HCT116 (cell line): Measurements from ENCODE around the gene PPFIA1. TPM values are rescaled to one million over a fixed set of nuclear protein-coding genes. Genes with fewer than 3 reads are reported as not detected.
A peak's percentile ranks its signal among the peaks of the same experiment; 100 is the strongest.

Source experiments
- ATAC-seq: fragments of 200-7000 bp; cut with Tn5 transposase; 2 replicates; pipeline ENCODE4 v1.9.1; 2020; ENCODE audit warnings: mild to moderate bottlenecking, moderate library complexity
- BruUV-seq: library from RNA; stranded (reverse); fragments of 400-500 nt; replicated peaks from 2 replicates; lab custom pipeline; 2021; lab: Mats Ljungman, UMichigan
- CTCF ChIA-PET: fragments of 300-600 bp; sonication (Branson Sonifier 250); formaldehyde crosslinking; loops from one replicate; lab custom pipeline; 2021; ENCODE audit warnings: antibody characterized with exemption; lab: Charles Lee
- POLR2A ChIA-PET: fragments of 300-600, 350-600 bp; sonication (Branson Sonifier 250); formaldehyde crosslinking; loops from one replicate; lab custom pipeline; 2021; ENCODE audit warnings: antibody characterized with exemption; lab: Charles Lee
- RAD21 ChIA-PET, 2 experiments: fragments of 300-600 bp; sonication (Branson Sonifier 250); formaldehyde crosslinking; loops; one replicate each; lab custom pipeline; 2023; ENCODE audit warnings: low total read pairs in 2 of 2; ENCODE audit not compliant: uncharacterized antibody in 2 of 2, unreplicated experiment in 2 of 2, low non-redundant PET in 1 of 2; lab: Charles Lee
- DNase-seq: peaks from one replicate; pipeline ENCODE4 v3.0.0-alpha.2; 2010; ENCODE audit warnings: low read depth, low spot score
- H2AFZ ChIP-seq: fragments of 200-600 bp; shearing (Covaris generic), sonication (generic); 2 replicates; pipeline ENCODE4 v1.6.1; 2017; ENCODE audit warnings: low read depth, mixed run types, mixed read lengths, antibody characterized with exemption, low read length; ENCODE audit not compliant: poor library complexity, severe bottlenecking
- H3K27ac ChIP-seq: 2 replicates; pipeline ENCODE4 v1.5.1; 2012; ENCODE audit warnings: low read depth, low read length
- H3K27me3 ChIP-seq: fragments of 200-600 bp; sonication (generic); 2 replicates; pipeline ENCODE4 v1.6.1; 2016; ENCODE audit warnings: mixed run types, low read length, mixed read lengths; ENCODE audit not compliant: insufficient read depth
- H3K36me3 ChIP-seq, 2 experiments: fragments of 200-500 bp in 1 of 2; fragments of 200-600 bp in 1 of 2; sonication (Bioruptor generic) in 1 of 2; sonication (generic) in 1 of 2; 2 replicates each; pipeline versions ENCODE4 v1.5.1 to v1.6.1; 2014 to 2016; ENCODE audit warnings: low read length in 2 of 2, inconsistent platforms in 1 of 2, mixed read lengths in 1 of 2, mixed run types in 1 of 2; ENCODE audit not compliant: insufficient read depth in 2 of 2, control insufficient read depth in 1 of 2
- H3K4me1 ChIP-seq, 2 experiments: fragments of 200-600 bp in 1 of 2; sonication (generic) in 1 of 2; 2 replicates each; pipeline versions ENCODE4 v1.5.1 to v1.6.1; 2012 to 2017; ENCODE audit warnings: low read length in 2 of 2, inconsistent platforms in 1 of 2, mild to moderate bottlenecking in 1 of 2, mixed read lengths in 1 of 2, mixed run types in 1 of 2, moderate library complexity in 1 of 2; ENCODE audit not compliant: insufficient read depth in 2 of 2, control insufficient read depth in 1 of 2
- H3K4me2 ChIP-seq: fragments of 200-600 bp; sonication (generic); 2 replicates; pipeline ENCODE4 v1.6.1; 2017; ENCODE audit warnings: mixed run types, low read length, mixed read lengths
- H3K4me3 ChIP-seq, 2 experiments: fragments of 200-600 bp in 1 of 2; sonication (generic) in 1 of 2; replicated peaks in 1 of 2; 2 replicates each; pipeline ENCODE4 v1.5.1; 2011 to 2016; ENCODE audit warnings: low read length in 2 of 2, control low read depth in 1 of 2, low read depth in 1 of 2, mild to moderate bottlenecking in 1 of 2, mixed read lengths in 1 of 2, mixed run types in 1 of 2
- H3K79me2 ChIP-seq: fragments of 200-600 bp; sonication (generic); 2 replicates; pipeline ENCODE4 v1.6.1; 2017; ENCODE audit warnings: mild to moderate bottlenecking, mixed run types, low read length, moderate library complexity, mixed read lengths; ENCODE audit not compliant: insufficient read depth
- H3K9ac ChIP-seq: fragments of 200-600 bp; sonication (generic); 2 replicates; pipeline ENCODE4 v1.6.1; 2016; ENCODE audit warnings: low read length, mixed read lengths
- H3K9me2 ChIP-seq: fragments of 200-600 bp; sonication (generic), shearing (Covaris generic); 2 replicates; pipeline ENCODE4 v1.6.1; 2017; ENCODE audit warnings: mixed run types, mild to moderate bottlenecking, moderate library complexity; ENCODE audit not compliant: insufficient read depth
- H3K9me3 ChIP-seq, 2 experiments: fragments of 200-500 bp in 1 of 2; fragments of 200-600 bp in 1 of 2; sonication (Bioruptor generic) in 1 of 2; sonication (generic) in 1 of 2; 2 replicates each; pipeline ENCODE4 v1.6.1; 2014 to 2017; ENCODE audit warnings: low read length in 2 of 2, mixed read lengths in 2 of 2, inconsistent platforms in 1 of 2, low read depth in 1 of 2, mild to moderate bottlenecking in 1 of 2, mixed run types in 1 of 2, moderate library complexity in 1 of 2; ENCODE audit not compliant: control insufficient read depth in 1 of 2, insufficient read depth in 1 of 2
- H4K20me1 ChIP-seq: fragments of 200-600 bp; sonication (generic), shearing (Covaris generic); 2 replicates; pipeline ENCODE4 v1.6.1; 2017; ENCODE audit warnings: mixed run types, mild to moderate bottlenecking, moderate library complexity; ENCODE audit not compliant: insufficient read depth
- ATF3 ChIP-seq: IDR thresholded peaks from 2 replicates; pipeline ENCODE4 v1.6.1; 2012
- CTCF ChIP-seq, 3 experiments: fragments of 200-600 bp in 1 of 3; sonication (generic) in 1 of 3; IDR thresholded peaks in 2 of 3; conservative IDR thresholded peaks in 1 of 3; 2 replicates each; pipeline ENCODE4 v1.5.1; 2012 to 2017; ENCODE audit warnings: low read depth in 2 of 3, low read length in 2 of 3, antibody characterized with exemption in 1 of 3, borderline replicate concordance in 1 of 3, control low read depth in 1 of 3, mild to moderate bottlenecking in 1 of 3, mixed read lengths in 1 of 3, mixed run types in 1 of 3, moderate library complexity in 1 of 3; ENCODE audit not compliant: insufficient read depth in 1 of 3
- EGR1 ChIP-seq: IDR thresholded peaks from 2 replicates; pipeline ENCODE4 v1.6.1; 2012; ENCODE audit warnings: low read depth
- ELF1 ChIP-seq: IDR thresholded peaks from 2 replicates; pipeline ENCODE4 v1.6.1; 2012; ENCODE audit warnings: low read depth, borderline replicate concordance
- EZH2 ChIP-seq: fragments of 200-600 bp; sonication (generic); IDR thresholded peaks from 2 replicates; pipeline ENCODE4 v1.6.1; 2017; ENCODE audit warnings: antibody characterized with exemption, mixed run types
- EZH2phosphoT487 ChIP-seq: fragments of 200-600 bp; IDR thresholded peaks from 2 replicates; pipeline ENCODE4 v1.6.1; 2018; ENCODE audit warnings: antibody characterized with exemption, borderline replicate concordance
- JUND ChIP-seq: IDR thresholded peaks from 2 replicates; pipeline ENCODE4 v1.6.1; 2012
- POLR2A ChIP-seq: IDR thresholded peaks from 2 replicates; pipeline ENCODE4 v1.7.0; 2011; ENCODE audit warnings: borderline replicate concordance; ENCODE audit not compliant: insufficient read depth, insufficient read length; ENCODE audit errors: extremely low read depth
- POLR2AphosphoS5 ChIP-seq: IDR thresholded peaks from 2 replicates; pipeline ENCODE4 v1.6.1; 2011; ENCODE audit warnings: mild to moderate bottlenecking, low read depth, low read length, moderate library complexity
- RAD21 ChIP-seq: IDR thresholded peaks from 2 replicates; pipeline ENCODE4 v1.6.1; 2012; ENCODE audit warnings: low read depth, mild to moderate bottlenecking
- SIN3A ChIP-seq: IDR thresholded peaks from 2 replicates; pipeline ENCODE4 v1.6.1; 2012; ENCODE audit warnings: low read depth
- TCF7L2 ChIP-seq: IDR thresholded peaks from 2 replicates; pipeline ENCODE4 v1.7.0; 2011; ENCODE audit warnings: borderline replicate concordance, inconsistent platforms; ENCODE audit not compliant: insufficient read depth, insufficient read length; ENCODE audit errors: extremely low read depth
- YY1 ChIP-seq: IDR thresholded peaks from 2 replicates; pipeline ENCODE4 v1.6.1; 2011; ENCODE audit warnings: low read length, low read depth, moderate library complexity, mild to moderate bottlenecking; ENCODE audit not compliant: insufficient replicate concordance; ENCODE audit errors: extremely low read depth
- ZFX ChIP-seq: fragments of 450-650 bp; IDR thresholded peaks from 2 replicates; pipeline ENCODE4 v1.6.1; 2017
- ZNF274 ChIP-seq: fragments of 200-500 bp; sonication (Bioruptor generic); IDR thresholded peaks from 2 replicates; pipeline ENCODE4 v1.6.1; 2014; ENCODE audit warnings: mild to moderate bottlenecking, low read depth, low read length, inconsistent platforms
- intact Hi-C: fragments of 100-400 bp; cut with micrococcal nuclease; formaldehyde crosslinking; loops from 2 replicates; pipeline ENCODE4 v1.10.0; 2022
- total RNA-seq: library from RNA; stranded (reverse); gene quantifications from one replicate; pipeline ENCODE4 v1.2.1, GENCODE V29; 2021; ENCODE audit not compliant: unreplicated experiment
- TF ChIP-seq, protein P1 (sequence below): IDR thresholded peaks from 2 replicates; pipeline ENCODE4 v1.6.1; 2011; ENCODE audit warnings: mild to moderate bottlenecking, low read length, moderate library complexity; ENCODE audit not compliant: insufficient replicate concordance; ENCODE audit errors: extremely low read depth
- TF ChIP-seq, protein P2 (sequence below): IDR thresholded peaks from 2 replicates; pipeline ENCODE4 v1.6.1; 2012

PPFIA1 gene
- total RNA-seq, 1 experiment from 2014 or later: 48.6 TPM

DNA sequence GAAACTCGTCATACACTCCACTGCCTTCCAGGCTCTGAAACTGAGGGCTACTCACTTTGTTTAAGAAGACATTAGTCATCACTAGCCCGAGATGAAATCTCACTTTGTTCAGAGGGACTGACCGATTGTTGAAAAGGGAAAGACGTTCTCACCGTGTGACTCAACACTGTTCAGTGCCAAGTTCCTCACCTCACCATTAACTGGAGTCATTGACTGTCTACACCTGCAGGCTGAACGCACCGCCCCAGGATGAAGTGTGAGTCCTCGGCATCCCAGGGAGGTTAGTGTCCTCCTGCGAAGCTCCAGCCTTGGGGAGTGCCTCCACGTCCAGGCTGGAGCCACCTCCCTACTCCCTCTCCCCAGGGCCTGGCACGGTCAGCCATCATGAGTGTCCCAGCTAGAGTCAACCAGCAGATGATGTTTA is 37.0 kb upstream of the PPFIA1 start (continued):
- TF ChIP-seq TCF7L2 (peak; percentile 85), EZH2phosphoT487 (no peak)

- H3K9me2 ChIP-seq: no peaks in the 10 kb centered on the region
These were observed 36.5 kb upstream of the PPFIA1 start for GRCh38 chr11:70233962-70234361.

More at GRCh38 chr11:70233962-70234361, 36.5 kb upstream of the PPFIA1 start:
- Histone ChIP-seq H3K4me1 (peaks cover 18 to 41% of the 10 kb centered on the region in 2 experiments), H4K20me1 (no peaks in the 10 kb centered on the region), H3K9ac (peak overlapping the region; percentile 6; the same call in 1 of the 2 replicates), H2AFZ (peak overlapping the region; percentile 19), H3K36me3 (no peaks in the 10 kb centered on the region), H3K79me2 (no peaks in the 10 kb centered on the region), H3K4me3 (peak overlapping the region; percentile 6 to 34; a peak in 2 of 4 replicates), H3K27ac (peak overlapping the region; percentile 57), H3K4me2 (peak overlapping the region; percentile 74), H3K9me3 (no peaks in the 10 kb centered on the region), H3K27me3 (no peaks in the 10 kb centered on the region; the same call in 1 of the 2 replicates)
- POLR2A ChIA-PET: no interaction called here
- ATAC-seq: no peak
- intact Hi-C loops: no loop called here
- RAD21 ChIA-PET: no interaction called here
- no peak for DNase-seq
- BruUV-seq: no TSS peak
- CTCF ChIA-PET: interaction anchor here (0.6 kb wide), 1 partner anchor 59 kb away, joined by 3 read pairs; no protein-coding TSS in a partner anchor
- TF ChIP-seq ATF3: no peak
- no peak for TF ChIP-seq SIN3A
- TF ChIP-seq ZFX: no peak
- TF ChIP-seq, protein P1, sequence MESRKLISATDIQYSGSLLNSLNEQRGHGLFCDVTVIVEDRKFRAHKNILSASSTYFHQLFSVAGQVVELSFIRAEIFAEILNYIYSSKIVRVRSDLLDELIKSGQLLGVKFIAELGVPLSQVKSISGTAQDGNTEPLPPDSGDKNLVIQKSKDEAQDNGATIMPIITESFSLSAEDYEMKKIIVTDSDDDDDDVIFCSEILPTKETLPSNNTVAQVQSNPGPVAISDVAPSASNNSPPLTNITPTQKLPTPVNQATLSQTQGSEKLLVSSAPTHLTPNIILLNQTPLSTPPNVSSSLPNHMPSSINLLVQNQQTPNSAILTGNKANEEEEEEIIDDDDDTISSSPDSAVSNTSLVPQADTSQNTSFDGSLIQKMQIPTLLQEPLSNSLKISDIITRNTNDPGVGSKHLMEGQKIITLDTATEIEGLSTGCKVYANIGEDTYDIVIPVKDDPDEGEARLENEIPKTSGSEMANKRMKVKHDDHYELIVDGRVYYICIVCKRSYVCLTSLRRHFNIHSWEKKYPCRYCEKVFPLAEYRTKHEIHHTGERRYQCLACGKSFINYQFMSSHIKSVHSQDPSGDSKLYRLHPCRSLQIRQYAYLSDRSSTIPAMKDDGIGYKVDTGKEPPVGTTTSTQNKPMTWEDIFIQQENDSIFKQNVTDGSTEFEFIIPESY: no peak
- TF ChIP-seq ZNF274: no peak
- no peak for TF ChIP-seq JUND
- no peak for TF ChIP-seq EZH2
- TF ChIP-seq, protein P2, sequence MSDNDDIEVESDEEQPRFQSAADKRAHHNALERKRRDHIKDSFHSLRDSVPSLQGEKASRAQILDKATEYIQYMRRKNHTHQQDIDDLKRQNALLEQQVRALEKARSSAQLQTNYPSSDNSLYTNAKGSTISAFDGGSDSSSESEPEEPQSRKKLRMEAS: no peak
- TF ChIP-seq YY1: no peak
- no peak for TF ChIP-seq EGR1
- TF ChIP-seq RAD21: no peak
- TF ChIP-seq POLR2A: no peak
- no peak for TF ChIP-seq CTCF (IDR thresholded peaks at IDR 0.05 in 2 of 3, conservative IDR thresholded peaks at IDR 0.05 in 1 of 3; ENCODE audit: borderline replicate concordance in 1 of 3, insufficient read depth in 1 of 3, low read depth in 2 of 3, low read length in 2 of 3)
- no peak for TF ChIP-seq ELF1
- TF ChIP-seq POLR2AphosphoS5: no peak
